ENCODE data around the gene GRM8. TPM values are rescaled to one million over a fixed set of nuclear protein-coding genes. Genes with fewer than 3 reads are reported as not detected.

GRM8 gene
- not detected for total RNA-seq

DNA sequence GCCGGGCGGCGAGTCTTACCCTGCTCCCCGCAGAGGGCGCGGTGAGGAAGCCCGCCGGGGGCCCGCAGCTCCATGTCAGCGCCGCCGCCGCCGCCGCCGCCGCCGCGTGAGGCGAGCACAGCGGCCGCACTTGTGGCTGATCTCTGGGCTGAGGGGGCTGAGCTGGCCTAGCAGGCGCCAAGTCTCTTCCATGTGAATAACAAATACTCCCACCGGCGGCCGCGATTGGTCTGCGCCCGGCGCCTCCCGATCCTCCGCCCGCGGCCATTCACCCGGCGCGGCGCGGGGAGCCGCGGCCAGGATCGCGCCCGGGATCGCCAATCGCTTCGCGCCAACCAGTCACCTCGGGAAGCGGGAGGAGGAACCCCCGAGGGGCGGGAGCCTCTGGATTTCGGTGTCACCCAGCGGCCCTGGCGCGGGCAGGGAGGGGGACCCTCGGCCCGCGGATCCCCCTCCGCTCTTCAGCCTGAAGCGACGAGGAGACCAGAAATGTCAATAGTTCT is at the start of gene GRM8:
GRM8 (minus strand) TSS at position 164 of the 503 bp plus-strand sequence.
- no peak for DNase-seq (ENCODE audit: low spot score in 2 of 2)
- Histone ChIP-seq H3K27me3 (peaks cover 0 to 57% of the 10 kb centered on the region in 2 donors), H3K27ac (no peak within 1 kb of the TSS), H3K9me3 (no peaks in the 10 kb centered on the region), H3K4me1 (peaks cover 0 to 15% of the 10 kb centered on the region in 2 donors), H3K36me3 (no peaks in the 10 kb centered on the region), H3K4me3 (peak within 1 kb of the TSS; percentile 72 to 75 (median 74))
- intact Hi-C loops (cut with DNase I; ENCODE audit: low total_unique reads): no loop called here
- TF ChIP-seq POLR2A (IDR thresholded peaks at IDR 0.05) (no peak), POLR2AphosphoS5 (IDR thresholded peaks at IDR 0.05) (no peak)
- TF ChIP-seq, protein P1, sequence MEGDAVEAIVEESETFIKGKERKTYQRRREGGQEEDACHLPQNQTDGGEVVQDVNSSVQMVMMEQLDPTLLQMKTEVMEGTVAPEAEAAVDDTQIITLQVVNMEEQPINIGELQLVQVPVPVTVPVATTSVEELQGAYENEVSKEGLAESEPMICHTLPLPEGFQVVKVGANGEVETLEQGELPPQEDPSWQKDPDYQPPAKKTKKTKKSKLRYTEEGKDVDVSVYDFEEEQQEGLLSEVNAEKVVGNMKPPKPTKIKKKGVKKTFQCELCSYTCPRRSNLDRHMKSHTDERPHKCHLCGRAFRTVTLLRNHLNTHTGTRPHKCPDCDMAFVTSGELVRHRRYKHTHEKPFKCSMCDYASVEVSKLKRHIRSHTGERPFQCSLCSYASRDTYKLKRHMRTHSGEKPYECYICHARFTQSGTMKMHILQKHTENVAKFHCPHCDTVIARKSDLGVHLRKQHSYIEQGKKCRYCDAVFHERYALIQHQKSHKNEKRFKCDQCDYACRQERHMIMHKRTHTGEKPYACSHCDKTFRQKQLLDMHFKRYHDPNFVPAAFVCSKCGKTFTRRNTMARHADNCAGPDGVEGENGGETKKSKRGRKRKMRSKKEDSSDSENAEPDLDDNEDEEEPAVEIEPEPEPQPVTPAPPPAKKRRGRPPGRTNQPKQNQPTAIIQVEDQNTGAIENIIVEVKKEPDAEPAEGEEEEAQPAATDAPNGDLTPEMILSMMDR (IDR thresholded peaks at IDR 0.05): no peak

DNA sequence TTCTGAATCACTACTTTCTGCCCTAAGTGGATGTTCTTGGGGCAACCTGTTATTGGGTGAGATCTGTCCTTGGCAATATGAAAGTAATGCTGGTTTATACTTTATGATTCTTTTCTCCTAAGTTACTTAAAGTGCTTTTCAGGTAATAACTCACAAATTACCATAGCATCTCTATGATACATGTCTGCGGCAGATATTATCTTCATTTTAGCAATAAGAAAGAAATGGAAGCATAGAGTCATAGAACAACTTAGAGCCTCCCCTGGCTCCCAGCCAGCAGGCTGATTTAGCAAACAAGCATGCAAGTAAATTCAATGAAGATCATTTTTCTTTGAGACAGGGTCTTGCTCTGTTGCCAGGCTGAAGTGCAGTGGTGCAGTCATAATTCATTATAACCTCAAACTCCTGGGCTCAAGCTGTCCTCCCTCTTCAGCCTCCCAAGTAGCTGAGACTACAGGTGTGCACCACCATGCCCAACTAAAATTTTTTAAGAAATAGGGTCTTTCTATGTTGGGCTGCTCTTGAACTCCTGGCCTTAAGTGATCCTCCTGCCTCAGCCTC is 38.1 kb upstream of the GRM8 start:
- Histone ChIP-seq H3K4me3 (no peak overlapping the region), H3K4me1 (no peaks in the 10 kb centered on the region), H3K27me3 (no peaks in the 10 kb centered on the region), H3K36me3 (no peaks in the 10 kb centered on the region), H3K27ac (no peak overlapping the region), H3K9me3 (no peaks in the 10 kb centered on the region)
- TF ChIP-seq POLR2A (IDR thresholded peaks at IDR 0.05) (no peak), POLR2AphosphoS5 (IDR thresholded peaks at IDR 0.05) (no peak)
- TF ChIP-seq, protein P1 (IDR thresholded peaks at IDR 0.05): no peak
- DNase-seq (ENCODE audit: low spot score in 2 of 2): no peak
- intact Hi-C loops (cut with DNase I; ENCODE audit: low total_unique reads): no loop called here

DNA sequence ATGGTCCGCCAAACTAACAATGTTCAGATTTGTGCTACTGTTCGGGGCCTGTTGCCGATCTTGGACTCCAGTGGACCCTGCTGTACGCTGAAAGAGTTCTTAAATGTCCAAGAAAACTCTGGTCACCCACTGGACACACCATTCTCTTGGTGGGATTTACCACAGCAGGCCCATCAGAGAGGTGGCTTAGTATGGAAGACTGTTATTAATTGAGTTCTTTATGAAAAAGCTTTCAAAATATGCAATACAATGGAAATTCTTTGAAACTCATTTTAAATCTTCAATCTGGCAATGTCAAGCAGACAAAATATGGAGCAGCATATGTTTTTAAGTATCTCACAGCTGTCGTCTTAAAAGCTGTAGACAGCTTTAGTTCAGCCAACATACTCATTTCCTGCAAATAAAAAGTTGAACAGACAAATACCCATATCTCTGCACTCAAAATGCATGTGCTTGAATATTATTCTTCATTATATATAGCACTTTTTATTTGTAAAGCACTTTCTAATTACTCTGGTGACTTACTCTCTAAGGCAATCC is 37.4 kb upstream of the GRM8 start:
- intact Hi-C loops (cut with DNase I; ENCODE audit: low total_unique reads): no loop called here
- Histone ChIP-seq H3K4me1 (no peaks in the 10 kb centered on the region), H3K4me3 (no peak overlapping the region), H3K9me3 (no peaks in the 10 kb centered on the region), H3K27me3 (no peaks in the 10 kb centered on the region), H3K27ac (no peak overlapping the region), H3K36me3 (no peaks in the 10 kb centered on the region)
- no peak for DNase-seq (ENCODE audit: low spot score in 2 of 2)
- TF ChIP-seq, protein P1 (IDR thresholded peaks at IDR 0.05): no peak
- TF ChIP-seq POLR2A (IDR thresholded peaks at IDR 0.05) (no peak), POLR2AphosphoS5 (IDR thresholded peaks at IDR 0.05) (no peak)

DNA sequence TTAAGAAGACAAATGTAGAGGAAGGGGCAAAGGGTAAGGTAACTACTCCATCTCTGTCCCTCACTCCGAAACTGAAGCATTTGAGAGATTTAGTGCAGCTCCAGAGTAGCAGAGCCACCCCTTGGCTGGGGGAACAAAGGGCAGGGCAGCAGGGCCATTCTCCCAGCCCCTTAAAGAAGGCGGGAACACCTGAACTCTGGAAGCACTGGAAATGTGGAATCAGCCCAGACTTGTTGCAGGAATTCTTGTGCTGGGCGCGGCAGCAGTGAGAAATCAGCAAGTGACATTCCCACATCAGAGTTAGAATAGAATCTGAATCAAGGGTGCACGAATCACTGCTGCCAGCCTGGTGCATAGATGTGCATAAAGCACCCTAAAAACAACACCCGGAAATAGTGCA is 34.4 kb upstream of the GRM8 start:
- no peaks in the 10 kb centered on the region for H3K9me3 ChIP-seq
- no peaks in the 10 kb centered on the region for H3K4me1 ChIP-seq
- no peak for DNase-seq (ENCODE audit: low spot score in 2 of 2)
- no peaks in the 10 kb centered on the region for H3K27me3 ChIP-seq
- TF ChIP-seq POLR2AphosphoS5 (IDR thresholded peaks at IDR 0.05): no peak
- TF ChIP-seq, protein P1 (IDR thresholded peaks at IDR 0.05): no peak
- no peak for TF ChIP-seq POLR2A (IDR thresholded peaks at IDR 0.05)
- no peaks in the 10 kb centered on the region for H3K36me3 ChIP-seq
- no peak overlapping the region for H3K27ac ChIP-seq
- H3K4me3 ChIP-seq: no peak overlapping the region
- intact Hi-C loops (cut with DNase I; ENCODE audit: low total_unique reads): loop anchor here (5.0 kb wide), 1 partner anchor 175 kb away; no protein-coding TSS in a partner anchor

DNA sequence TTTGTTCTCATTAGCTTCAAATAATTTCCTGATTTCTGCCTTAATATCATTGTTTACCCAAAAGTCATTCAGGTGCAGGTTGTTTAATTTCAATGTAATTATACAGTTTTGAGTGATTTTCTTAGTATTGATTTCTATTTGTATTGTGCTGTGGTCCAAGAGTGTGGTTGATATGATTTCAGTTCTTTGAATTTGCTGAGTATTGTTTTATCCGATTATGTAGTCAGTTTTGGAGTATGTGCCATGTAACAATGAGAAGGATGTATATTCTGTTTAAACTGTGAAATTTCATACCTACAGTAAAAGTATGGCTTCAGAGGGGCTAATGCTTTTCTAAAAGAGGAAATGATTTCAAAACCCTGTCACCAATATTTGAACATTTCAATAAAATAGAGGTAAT is 17.4 kb upstream of the GRM8 start:
- Histone ChIP-seq H3K27me3 (no peaks in the 10 kb centered on the region), H3K4me1 (no peaks in the 10 kb centered on the region), H3K27ac (no peak overlapping the region), H3K36me3 (no peaks in the 10 kb centered on the region), H3K4me3 (no peak overlapping the region), H3K9me3 (no peaks in the 10 kb centered on the region)
- no peak for DNase-seq (ENCODE audit: low spot score in 2 of 2)
- TF ChIP-seq, protein P1 (IDR thresholded peaks at IDR 0.05): no peak
- intact Hi-C loops (cut with DNase I; ENCODE audit: low total_unique reads): loop anchor here (5.0 kb wide), 1 partner anchor 118 kb away; no protein-coding TSS in a partner anchor

Data from breast epithelium (tissue), 4 donors.